ENCODE measurements around the gene ABHD10.

Gene ABHD10

DNA sequence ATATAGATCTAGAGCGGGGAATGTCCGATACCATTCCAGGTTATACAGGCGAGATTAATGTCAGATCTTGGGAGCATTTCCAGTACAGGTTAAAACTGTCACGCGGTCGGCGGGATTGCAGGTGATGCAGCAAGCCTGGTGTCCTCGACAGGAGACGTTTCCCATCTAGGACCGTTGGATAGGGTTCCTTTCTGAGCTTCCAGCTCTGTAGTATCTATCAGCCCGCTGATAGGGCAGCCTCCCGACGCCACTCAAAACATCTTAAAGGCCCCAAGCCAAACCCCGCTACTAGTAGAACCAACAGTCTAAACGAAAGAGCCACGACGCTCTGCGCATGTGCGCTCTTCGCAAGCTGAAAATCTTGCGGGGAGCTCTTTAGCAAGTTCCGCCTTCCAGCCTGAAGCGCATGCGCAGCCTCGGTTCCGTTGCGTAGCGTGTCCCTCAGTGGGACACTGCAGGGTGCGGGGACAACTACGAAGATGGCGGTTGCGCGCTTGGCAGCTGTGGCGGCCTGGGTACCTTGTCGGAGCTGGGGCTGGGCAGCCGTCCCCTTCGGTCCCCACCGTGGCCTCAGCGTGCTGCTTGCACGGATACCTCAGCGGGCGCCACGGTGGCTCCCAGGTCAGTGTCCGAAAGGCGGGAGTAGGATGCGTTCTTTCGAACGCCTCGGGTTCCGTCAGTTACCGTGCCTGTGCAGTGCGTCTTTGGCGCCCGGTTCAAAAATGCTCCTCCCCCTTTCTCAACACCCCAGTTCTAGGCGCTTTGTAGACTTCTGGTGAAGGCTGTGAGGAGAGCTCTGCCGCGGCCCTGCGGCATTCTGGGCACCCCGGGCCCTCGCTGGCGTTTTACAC lies at the start of gene ABHD10:
TSS of gene ABHD10 (plus strand) at position 444 of the 851 bp plus-strand sequence. CDS start at position 480, 36 bp downstream.
- peak; percentile 97 for DNase-seq

- DNase-seq = no peak
Measured at GRCh38 chr3:111929484-111929883, 49.3 kb upstream of the ABHD10 start.

GRCh38 chr3:111932946-111933345 lies 45.9 kb upstream of the ABHD10 start:
- no peak for DNase-seq

DNA sequence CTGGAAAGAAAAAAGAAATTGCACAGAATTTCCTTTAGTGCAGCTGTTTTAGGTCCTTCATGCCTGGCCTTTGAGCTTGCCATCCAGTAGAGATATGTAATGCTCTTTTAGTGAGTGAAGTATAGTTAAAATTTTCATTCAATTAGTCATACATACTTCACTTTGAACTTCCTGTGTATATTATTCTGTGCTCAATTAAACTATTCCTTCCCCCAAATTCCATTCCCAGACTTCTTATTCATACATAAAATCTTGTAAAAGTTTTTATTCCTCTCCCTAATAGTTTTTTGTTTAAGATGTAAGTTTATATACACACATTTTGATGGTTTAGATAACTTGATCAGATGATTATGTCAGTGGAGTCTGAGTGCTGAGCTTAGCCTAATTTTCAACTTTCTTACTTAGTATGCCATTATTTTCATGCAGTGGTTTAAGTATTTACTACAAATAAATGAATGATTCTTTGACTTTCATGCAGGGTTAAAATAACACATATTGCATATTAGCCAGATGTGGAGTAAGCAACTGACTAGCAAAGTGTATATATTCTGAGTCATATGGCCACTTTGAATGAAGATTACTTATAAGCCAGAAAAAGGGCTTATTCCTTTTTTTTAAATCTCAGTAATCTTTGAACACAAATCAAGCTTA lies 42.5 kb upstream of the ABHD10 start:
- DNase-seq = no peak

DNA sequence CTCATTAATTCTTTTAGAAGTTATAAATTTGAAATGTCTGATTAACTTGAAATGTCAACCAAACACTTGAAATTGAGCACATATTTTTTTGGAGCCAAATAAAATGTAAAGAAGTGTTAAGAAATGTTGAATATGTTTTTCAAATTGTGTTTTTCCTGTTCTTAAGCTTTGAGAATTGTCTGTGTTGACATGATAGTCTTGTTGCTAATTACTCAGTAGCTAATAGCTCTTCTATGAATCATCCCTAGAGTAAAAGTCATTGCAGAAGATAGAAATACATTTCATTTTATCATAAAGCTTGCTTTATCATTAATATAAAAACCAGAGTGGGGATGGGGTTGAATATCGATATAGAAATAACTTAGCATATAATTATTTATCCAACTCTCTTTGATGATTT lies 41.9 kb upstream of the ABHD10 start:
- no peak for DNase-seq

- no peak for DNase-seq
Measured at GRCh38 chr3:111937871-111938270, 41.0 kb upstream of the ABHD10 start.

DNA sequence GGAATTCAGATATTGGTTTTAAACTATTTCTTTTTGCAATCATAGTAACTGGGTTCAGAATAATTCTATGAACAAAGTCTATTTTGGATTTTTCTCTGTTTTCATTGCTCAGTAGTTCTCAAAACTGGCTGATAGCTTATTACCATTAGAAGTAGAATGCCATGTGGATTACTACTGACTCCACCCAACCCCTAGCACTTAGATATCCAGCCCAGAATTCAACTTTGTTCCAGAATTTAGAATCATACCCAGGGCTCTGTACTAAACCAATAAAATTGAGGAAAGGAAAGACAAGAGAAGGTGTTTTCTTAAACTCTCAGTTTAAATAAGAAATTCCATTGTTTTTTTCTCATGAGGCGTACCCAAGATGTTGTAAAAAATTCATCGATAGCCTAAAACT lies 39.0 kb upstream of the ABHD10 start:
- no peak for DNase-seq

DNA sequence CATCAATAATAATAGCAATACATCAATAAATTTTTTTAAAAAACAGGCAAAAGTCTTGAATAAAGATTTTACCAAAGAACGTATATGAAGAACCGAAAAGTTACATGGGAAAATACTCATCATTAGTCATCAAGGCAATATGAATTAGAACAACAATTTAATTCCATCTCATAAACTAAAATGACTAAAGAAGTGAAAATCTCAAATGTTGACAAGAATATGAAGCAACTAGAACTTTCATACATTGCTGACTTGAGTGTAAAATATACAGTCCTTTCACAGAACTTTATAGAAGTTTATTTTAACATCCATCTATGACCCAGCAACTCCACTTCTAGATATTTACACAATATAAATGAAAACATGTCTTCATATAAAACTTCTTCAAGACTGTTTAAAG lies 35.3 kb upstream of the ABHD10 start:
- no peak for DNase-seq

DNA sequence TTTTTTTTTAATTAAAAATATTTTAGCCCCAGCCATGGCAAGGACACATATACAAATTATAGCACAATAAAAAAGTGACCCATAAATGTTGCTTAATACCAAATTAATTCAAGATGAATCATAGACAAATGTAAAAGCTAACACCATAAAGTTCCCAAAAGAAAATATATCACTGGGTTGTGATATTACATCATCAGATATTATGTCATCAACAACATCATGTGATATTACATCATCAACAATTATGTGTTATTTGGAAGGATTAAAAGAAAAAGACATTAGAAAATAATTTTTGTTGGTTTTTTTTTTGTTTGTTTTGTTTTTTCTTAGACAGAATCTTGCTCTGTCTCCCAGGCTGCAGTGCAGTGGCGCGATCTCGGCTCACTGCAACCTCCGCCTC lies 34.5 kb upstream of the ABHD10 start:
- DNase-seq = no peak

GRCh38 chr3:111947231-111947630 lies 31.6 kb upstream of the ABHD10 start:
- DNase-seq = no peak

GRCh38 chr3:111948786-111949185 lies 30.0 kb upstream of the ABHD10 start:
- DNase-seq = no peak

- no peak for DNase-seq
Measured at GRCh38 chr3:111949712-111950111, 29.1 kb upstream of the ABHD10 start.

DNA sequence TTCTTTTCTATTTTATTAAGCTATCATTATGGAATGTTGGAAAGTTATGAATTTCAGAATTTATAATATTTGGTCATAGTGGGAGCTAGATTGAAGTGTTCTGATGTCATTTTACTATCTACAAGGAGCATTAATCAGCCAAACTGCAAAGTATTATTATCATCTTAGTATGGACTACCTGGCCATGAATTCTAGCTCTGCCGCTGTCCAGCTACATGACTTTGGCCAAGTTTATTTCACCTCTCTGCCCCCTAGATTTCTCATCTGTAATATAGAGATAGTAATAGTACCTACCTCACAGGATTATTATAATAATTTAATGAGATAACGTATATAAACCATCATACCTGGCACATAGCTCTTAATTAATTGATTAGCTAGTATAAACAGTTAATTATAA lies 27.8 kb upstream of the ABHD10 start:
- DNase-seq = no peak

GRCh38 chr3:111952086-111952485 lies 26.7 kb upstream of the ABHD10 start:
- no peak for DNase-seq

- DNase-seq = no peak
Measured at GRCh38 chr3:111952866-111953450, 25.9 kb upstream of the ABHD10 start.

DNA sequence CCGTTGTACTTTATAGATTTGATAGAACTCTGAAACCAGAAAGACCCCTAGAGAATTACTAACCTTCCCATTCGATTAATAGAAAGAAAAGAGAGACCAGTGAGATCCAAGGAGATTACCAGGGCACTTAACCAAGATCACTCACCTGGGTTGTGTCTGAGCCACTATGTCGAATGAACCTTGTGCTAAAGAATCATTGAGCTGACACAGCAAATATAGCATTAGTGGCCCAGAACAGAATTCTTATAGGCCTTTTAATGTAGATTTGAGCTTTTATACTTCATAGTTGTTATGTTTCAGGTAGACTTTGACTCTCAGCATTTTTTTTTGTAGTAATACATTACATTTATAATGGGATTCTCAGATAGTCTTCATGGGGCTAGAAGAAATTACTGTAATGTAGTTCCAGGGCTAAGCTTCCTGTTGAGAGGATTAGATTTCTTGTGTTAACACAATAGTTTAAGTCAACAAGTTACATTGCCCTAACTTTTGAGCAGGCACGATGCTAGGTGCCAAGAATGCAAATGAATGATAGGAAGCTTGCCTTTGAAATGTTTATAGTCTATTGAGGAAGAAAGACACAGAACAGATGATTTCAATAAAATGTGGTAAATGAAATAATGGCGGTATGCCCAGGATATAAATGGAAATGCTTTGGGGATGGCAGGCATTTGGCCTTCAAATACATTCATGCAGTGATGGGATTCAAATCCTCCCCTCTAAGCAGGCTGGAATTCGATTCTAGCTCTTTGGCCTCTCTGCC lies 24.4 kb upstream of the ABHD10 start:
- DNase-seq = no peak

DNA sequence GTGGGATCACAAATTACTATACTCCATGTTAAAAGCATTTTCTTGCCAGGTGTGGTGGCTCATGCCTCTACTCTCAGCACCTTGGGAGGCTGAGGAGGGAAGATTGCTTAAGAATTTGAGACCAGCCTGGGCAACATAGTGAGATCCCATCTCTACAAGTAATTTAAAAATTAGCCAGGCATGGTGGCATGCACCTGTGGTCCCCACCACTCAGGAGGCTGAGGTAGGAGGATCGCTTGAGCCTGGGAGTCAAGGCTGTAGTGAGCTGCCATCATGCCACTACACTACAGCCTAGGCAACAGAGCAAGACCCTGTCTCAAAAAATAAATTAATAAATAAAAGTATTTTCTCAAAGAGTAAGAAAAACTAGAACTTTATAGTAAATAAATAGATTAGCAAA lies 22.9 kb upstream of the ABHD10 start:
- no peak for DNase-seq

GRCh38 chr3:111956449-111956848 lies 22.4 kb upstream of the ABHD10 start:
- DNase-seq = no peak

DNA sequence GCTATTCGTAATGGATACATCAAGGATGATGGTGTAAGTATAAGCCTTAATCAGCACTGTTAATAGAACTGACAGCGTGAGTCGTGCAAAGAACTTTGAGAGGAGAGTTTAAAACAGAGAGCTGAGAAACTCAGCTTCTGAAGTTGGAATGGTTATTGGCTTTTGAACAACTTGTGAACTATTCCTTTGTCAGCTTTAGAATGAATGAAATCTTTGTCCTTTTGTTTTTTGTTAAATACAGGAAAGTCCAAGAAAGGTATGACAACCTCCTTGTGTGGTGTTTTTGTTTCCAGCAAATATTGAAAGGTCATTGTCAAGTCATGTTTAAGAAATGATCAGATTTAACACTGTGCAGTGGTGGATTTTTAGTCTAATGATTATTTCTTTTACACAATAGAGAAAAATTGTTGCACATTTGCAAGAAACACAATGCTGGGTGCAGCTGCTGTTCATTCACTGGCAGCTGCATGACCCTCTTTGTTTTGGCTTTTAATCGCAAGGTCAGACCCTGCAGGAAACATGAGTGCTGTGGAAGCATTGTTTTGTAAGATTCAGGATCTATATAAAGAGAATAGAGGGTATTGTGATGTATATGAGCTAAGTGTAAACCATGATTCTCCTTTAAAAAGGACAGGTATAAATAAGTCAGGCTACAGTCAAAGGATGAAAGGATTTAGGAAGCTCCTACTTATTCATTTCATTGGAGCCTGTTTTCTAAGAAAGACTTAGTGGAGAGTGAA lies 21.7 kb upstream of the ABHD10 start:
- peak; percentile 43 for DNase-seq

GRCh38 chr3:111961461-111962164 lies 17.2 kb upstream of the ABHD10 start:
- no peak for DNase-seq

- DNase-seq = no peak
Measured at GRCh38 chr3:111963424-111963823, 15.4 kb upstream of the ABHD10 start.

DNA sequence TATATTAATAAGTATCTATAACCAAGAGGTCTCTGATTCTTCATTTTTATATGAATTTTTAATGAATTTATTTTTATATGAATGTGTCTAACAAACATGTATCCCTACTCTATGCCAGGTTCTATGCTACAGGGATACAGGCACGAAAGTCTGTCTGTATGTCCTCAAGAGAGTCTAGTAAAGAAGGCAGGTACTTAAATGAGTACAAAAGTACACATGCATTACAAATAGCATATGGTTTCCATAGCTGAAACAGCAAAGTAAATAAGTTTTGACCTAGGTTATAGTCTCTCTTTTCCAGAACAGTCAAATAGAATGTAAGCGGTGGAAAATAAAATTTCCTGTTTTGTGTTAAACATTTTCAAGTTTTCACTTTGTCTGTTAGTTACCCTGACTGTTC lies 13.3 kb upstream of the ABHD10 start:
- no peak for DNase-seq

Measured in DMS153 (cell line).